ENCODE data around the gene GEMIN4. TPM values are rescaled to one million over a fixed set of nuclear protein-coding genes. Genes with fewer than 3 reads are reported as not detected.
"Not testable (repeated sequence)": the region's sequence is repeated elsewhere in the genome, so short reads cannot be mapped to it uniquely, and the experiment has no call there.

GEMIN4 gene
- polyA plus RNA-seq, 3 donors = 8.8 to 10.6 (median 10.1) TPM

- Histone ChIP-seq H3K36me3 (replicated peaks in 1 of 2; ENCODE audit: control insufficient read depth in 1 of 2, insufficient read depth in 2 of 2, low read length in 2 of 2) (peaks cover 41 to 50% of the 10 kb centered on the region in 2 donors), H3K4me1 (ENCODE audit: control insufficient read depth in 1 of 2, insufficient read depth in 2 of 2, low read length in 2 of 2) (peaks cover 19 to 26% of the 10 kb centered on the region in 2 donors), H3K79me2 (ENCODE audit: insufficient read depth, low read length) (peaks cover 43% of the 10 kb centered on the region)
- H3K4me2 ChIP-seq (replicated peaks; ENCODE audit: extremely low read depth, low read length, poor library complexity, severe bottlenecking); H3K27me3 Mint-ChIP-seq (ENCODE audit: low read depth in 3 of 3); H3K27me3 ChIP-seq (ENCODE audit: control insufficient read depth in 2 of 2, insufficient read depth in 2 of 2, low read length in 2 of 2); H2AFZ ChIP-seq (ENCODE audit: insufficient read depth, low read depth, low read length, poor library complexity, severe bottlenecking); H3K4me3 Mint-ChIP-seq; H4K20me1 ChIP-seq (ENCODE audit: insufficient read depth, low read length); H3K27ac ChIP-seq (ENCODE audit: low read depth in 1 of 2, low read length in 2 of 2); DNase-seq; H3K9me3 ChIP-seq (replicated peaks in 1 of 2; ENCODE audit: control insufficient read depth in 1 of 2, insufficient read depth in 1 of 2, low read length in 2 of 2); H3K9ac ChIP-seq (ENCODE audit: insufficient read depth, low read length, poor library complexity, severe bottlenecking); H3K4me3 ChIP-seq (replicated peaks in 1 of 3; ENCODE audit: low read depth in 2 of 3, low read length in 3 of 3); intact Hi-C loops (cut with micrococcal nuclease); H3K9me3 Mint-ChIP-seq: not testable (repeated sequence)
- H3K4me1 Mint-ChIP-seq = peaks cover 29% of the 10 kb centered on the region
- H3K27ac Mint-ChIP-seq = peak overlapping the region in 2 of 7 donors; percentile 55 to 62
- H3K36me3 Mint-ChIP-seq = peaks cover 50 to 52% of the 10 kb centered on the region in 2 donors
- WGBS (ENCODE audit: insufficient coverage) = 100% methylated on average over 1 of the region's 4 CpGs
Measured at GRCh38 chr17:748604-749003, 3.5 kb downstream of the GEMIN4 start.

- Histone ChIP-seq H3K36me3 (replicated peaks in 1 of 2; ENCODE audit: control insufficient read depth in 1 of 2, insufficient read depth in 2 of 2, low read length in 2 of 2) (peaks cover 45 to 66% of the 10 kb centered on the region in 2 donors), H3K4me2 (replicated peaks; ENCODE audit: extremely low read depth, low read length, poor library complexity, severe bottlenecking) (no peak overlapping the region), H3K27me3 (ENCODE audit: control insufficient read depth in 2 of 2, insufficient read depth in 2 of 2, low read length in 2 of 2) (no peaks in the 10 kb centered on the region), H3K4me1 (ENCODE audit: control insufficient read depth in 1 of 2, insufficient read depth in 2 of 2, low read length in 2 of 2) (peaks cover 13 to 17% of the 10 kb centered on the region in 2 donors), H3K4me3 (replicated peaks in 1 of 3; ENCODE audit: low read depth in 2 of 3, low read length in 3 of 3) (no peak overlapping the region), H3K9me3 (replicated peaks in 1 of 2; ENCODE audit: control insufficient read depth in 1 of 2, insufficient read depth in 1 of 2, low read length in 2 of 2) (no peaks in the 10 kb centered on the region), H3K9ac (ENCODE audit: insufficient read depth, low read length, poor library complexity, severe bottlenecking) (no peak overlapping the region), H3K27ac (ENCODE audit: low read depth in 1 of 2, low read length in 2 of 2) (no peak overlapping the region), H4K20me1 (ENCODE audit: insufficient read depth, low read length) (peaks cover 5% of the 10 kb centered on the region), H2AFZ (ENCODE audit: insufficient read depth, low read depth, low read length, poor library complexity, severe bottlenecking) (no peak overlapping the region), H3K79me2 (ENCODE audit: insufficient read depth, low read length) (peaks cover 43% of the 10 kb centered on the region)
- H3K36me3 Mint-ChIP-seq = peaks cover 63 to 64% of the 10 kb centered on the region in 2 donors
- peaks cover 23% of the 10 kb centered on the region for H3K4me1 Mint-ChIP-seq
- peak overlapping the region in 2 of 7 donors; percentile 28 to 57 for H3K27ac Mint-ChIP-seq
- DNase-seq = no peak
- no peak overlapping the region for H3K4me3 Mint-ChIP-seq
- 90% methylated on average over 37 of the region's 38 CpGs for WGBS (ENCODE audit: insufficient coverage)
- TF ChIP-seq, protein P1, sequence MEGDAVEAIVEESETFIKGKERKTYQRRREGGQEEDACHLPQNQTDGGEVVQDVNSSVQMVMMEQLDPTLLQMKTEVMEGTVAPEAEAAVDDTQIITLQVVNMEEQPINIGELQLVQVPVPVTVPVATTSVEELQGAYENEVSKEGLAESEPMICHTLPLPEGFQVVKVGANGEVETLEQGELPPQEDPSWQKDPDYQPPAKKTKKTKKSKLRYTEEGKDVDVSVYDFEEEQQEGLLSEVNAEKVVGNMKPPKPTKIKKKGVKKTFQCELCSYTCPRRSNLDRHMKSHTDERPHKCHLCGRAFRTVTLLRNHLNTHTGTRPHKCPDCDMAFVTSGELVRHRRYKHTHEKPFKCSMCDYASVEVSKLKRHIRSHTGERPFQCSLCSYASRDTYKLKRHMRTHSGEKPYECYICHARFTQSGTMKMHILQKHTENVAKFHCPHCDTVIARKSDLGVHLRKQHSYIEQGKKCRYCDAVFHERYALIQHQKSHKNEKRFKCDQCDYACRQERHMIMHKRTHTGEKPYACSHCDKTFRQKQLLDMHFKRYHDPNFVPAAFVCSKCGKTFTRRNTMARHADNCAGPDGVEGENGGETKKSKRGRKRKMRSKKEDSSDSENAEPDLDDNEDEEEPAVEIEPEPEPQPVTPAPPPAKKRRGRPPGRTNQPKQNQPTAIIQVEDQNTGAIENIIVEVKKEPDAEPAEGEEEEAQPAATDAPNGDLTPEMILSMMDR (IDR thresholded peaks at IDR 0.05) = no peak
- H3K27me3 Mint-ChIP-seq (ENCODE audit: low read depth in 3 of 3) = peaks cover 2 to 4% (median 2%) of the 10 kb centered on the region in 3 donors
- H3K9me3 Mint-ChIP-seq = peaks cover 0 to 3% (median 0%) of the 10 kb centered on the region in 7 donors
- intact Hi-C loops (cut with micrococcal nuclease) = no loop called here
Measured at GRCh38 chr17:746783-747629, 5.1 kb downstream of the GEMIN4 start.

Measured in CD14-positive monocyte (primary cell).